NCI-H2081 (cell line): ENCODE results near the gene NDUFB3.

Source experiments
- DNase-seq, 2 experiments: peaks; one replicate each; lab custom pipeline; 2025; lab: John Stamatoyannopoulos, UW

NDUFB3 gene

GRCh38 chr2:201128933-201129505 lies 57.2 kb downstream of the NDUFB3 start:
- DNase-seq: no peak

GRCh38 chr2:201130524-201131186 lies 58.9 kb downstream of the NDUFB3 start:
- no peak for DNase-seq

- DNase-seq: no peak
These were observed 60.7 kb downstream of the NDUFB3 start for GRCh38 chr2:201132518-201132917.
